H1 (cell line): ENCODE measurements around the gene ARHGAP10. TPM values are rescaled to one million over a fixed set of nuclear protein-coding genes. Genes with fewer than 3 reads are reported as not detected.

ENCODE experiments used
- CTCF ChIA-PET: fragments of 300-600 bp; sonication (Branson Sonifier 250); formaldehyde crosslinking; loops from one replicate; lab custom pipeline; 2021; ENCODE audit not compliant: partially characterized antibody; lab: Charles Lee
- POLR2A ChIA-PET: fragments of 300-600 bp; sonication (Branson Sonifier 250); formaldehyde crosslinking; loops from one replicate; lab custom pipeline; 2021; ENCODE audit warnings: inconsistent platforms; ENCODE audit not compliant: partially characterized antibody; lab: Charles Lee
- DNase-seq, 2 experiments: peaks; one replicate each; pipeline versions ENCODE4 v3.0.0 to v3.0.0-alpha.2; 2010 to 2022; ENCODE audit warnings: low spot score in 2 of 2, low read depth in 1 of 2, mixed read lengths in 1 of 2
- FAIRE-seq: peaks from 2 replicates; lab custom pipeline; 2011; peaks lifted over from hg19 to GRCh38; lab: Jason Lieb, UNC
- H2AFZ ChIP-seq: 2 replicates; pipeline ENCODE4 v1.8.1; 2012; ENCODE audit warnings: low read length, inconsistent platforms
- H2AK5ac ChIP-seq: 2 replicates; pipeline ENCODE4 v1.6.1; 2013; ENCODE audit warnings: low read depth, low read length
- H2BK120ac ChIP-seq: replicated peaks from 2 replicates; pipeline ENCODE3; 2013; ENCODE audit warnings: low read depth, low read length, inconsistent platforms
- H2BK12ac ChIP-seq: 2 replicates; pipeline ENCODE4 v1.6.1; 2013; ENCODE audit warnings: low read depth, low read length
- H2BK15ac ChIP-seq: 2 replicates; pipeline ENCODE4 v1.6.1; 2013; ENCODE audit warnings: low read length
- H2BK20ac ChIP-seq: 2 replicates; pipeline ENCODE4 v1.6.1; 2013; ENCODE audit warnings: low read length
- H2BK5ac ChIP-seq: 2 replicates; pipeline ENCODE4 v1.6.1; 2013; ENCODE audit warnings: low read depth, low read length
- H3K14ac ChIP-seq: 2 replicates; pipeline ENCODE4 v1.6.1; 2013; ENCODE audit warnings: inconsistent platforms; ENCODE audit not compliant: insufficient read length
- H3K18ac ChIP-seq: 2 replicates; pipeline ENCODE4 v1.6.1; 2013; ENCODE audit warnings: low read length; ENCODE audit errors: extremely low read depth
- H3K23ac ChIP-seq: 2 replicates; pipeline ENCODE4 v1.6.1; 2013; ENCODE audit warnings: inconsistent platforms; ENCODE audit not compliant: insufficient read length
- H3K23me2 ChIP-seq: 2 replicates; pipeline ENCODE4 v1.6.1; 2013; ENCODE audit warnings: low read depth, low read length
- H3K27ac ChIP-seq: 2 replicates; pipeline ENCODE4 v1.6.1; 2011; ENCODE audit warnings: low read depth, low read length, inconsistent platforms
- H3K27me3 ChIP-seq, 4 experiments: replicated peaks in 1 of 4; 1 replicate in 1 of 4; 2 replicates in 3 of 4; pipeline versions ENCODE4 v1.6.1 to v1.8.1; 2011 to 2013; ENCODE audit warnings: low read length in 3 of 4, mild to moderate bottlenecking in 3 of 4, inconsistent platforms in 2 of 4, mixed read lengths in 2 of 4, moderate library complexity in 1 of 4; ENCODE audit not compliant: control insufficient read depth in 3 of 4, insufficient read depth in 3 of 4; ENCODE audit errors: extremely low read depth in 1 of 4
- H3K36me3 ChIP-seq, 4 experiments: 2 replicates each; pipeline versions ENCODE4 v1.6.1 to v1.8.1; 2011 to 2013; ENCODE audit warnings: mild to moderate bottlenecking in 4 of 4, low read length in 3 of 4, moderate library complexity in 2 of 4, control low read depth in 1 of 4, inconsistent platforms in 1 of 4; ENCODE audit not compliant: insufficient read depth in 4 of 4, control insufficient read depth in 2 of 4
- H3K4ac ChIP-seq: replicated peaks from 2 replicates; pipeline ENCODE3; 2013; ENCODE audit warnings: low read length, low read depth, mixed read lengths, inconsistent platforms; ENCODE audit not compliant: insufficient read length
- H3K4me1 ChIP-seq, 4 experiments: replicated peaks in 1 of 4; 1 replicate in 1 of 4; 2 replicates in 3 of 4; pipeline versions ENCODE4 v1.6.1 to v1.8.1; 2011 to 2013; ENCODE audit warnings: low read length in 3 of 4, inconsistent platforms in 2 of 4, mixed read lengths in 1 of 4; ENCODE audit not compliant: insufficient read depth in 4 of 4, control insufficient read depth in 3 of 4
- H3K4me2 ChIP-seq, 2 experiments: 2 replicates each; pipeline versions ENCODE4 v1.6.1 to v1.8.1; 2011 to 2013; ENCODE audit warnings: low read depth in 2 of 2, low read length in 2 of 2, control low read depth in 1 of 2, inconsistent platforms in 1 of 2, mild to moderate bottlenecking in 1 of 2; ENCODE audit not compliant: insufficient read depth in 1 of 2
- H3K4me3 ChIP-seq, 4 experiments: fragments of 200-600, 300-600 bp in 1 of 4; sonication (generic), shearing (Covaris generic), sonication (Bioruptor Twin) in 1 of 4; 2 replicates each; pipeline versions ENCODE4 v1.5.1 to v1.8.1; 2011 to 2016; ENCODE audit warnings: low read length in 4 of 4, low read depth in 3 of 4, control low read depth in 2 of 4, inconsistent platforms in 2 of 4, mild to moderate bottlenecking in 2 of 4, mixed read lengths in 1 of 4, moderate library complexity in 1 of 4; ENCODE audit not compliant: insufficient read depth in 2 of 4; ENCODE audit errors: extremely low read depth in 1 of 4
- H3K56ac ChIP-seq: replicated peaks from 2 replicates; pipeline ENCODE3; 2013; ENCODE audit warnings: low read depth, mild to moderate bottlenecking, mixed read lengths, low read length, inconsistent platforms; ENCODE audit not compliant: insufficient read length
- H3K79me1 ChIP-seq: 2 replicates; pipeline ENCODE4 v1.6.1; 2013; ENCODE audit warnings: low read depth, low read length, control low read depth
- H3K79me2 ChIP-seq, 2 experiments: 2 replicates each; pipeline versions ENCODE4 v1.6.1 to v1.8.1; 2012 to 2013; ENCODE audit warnings: low read length in 2 of 2, mild to moderate bottlenecking in 2 of 2, inconsistent platforms in 1 of 2; ENCODE audit not compliant: insufficient read depth in 2 of 2, control insufficient read depth in 1 of 2
- H3K9ac ChIP-seq, 4 experiments: replicated peaks in 1 of 4; 1 replicate in 1 of 4; 2 replicates in 3 of 4; pipeline versions ENCODE4 v1.6.1 to v1.8.1; 2011 to 2013; ENCODE audit warnings: low read depth in 3 of 4, low read length in 3 of 4, control low read depth in 2 of 4, mild to moderate bottlenecking in 2 of 4, moderate library complexity in 2 of 4, inconsistent platforms in 1 of 4; ENCODE audit errors: extremely low read depth in 1 of 4
- H3K9me3 ChIP-seq, 2 experiments: 2 replicates each; pipeline versions ENCODE4 v1.6.1 to v1.8.1; 2012 to 2013; ENCODE audit warnings: mild to moderate bottlenecking in 2 of 2, moderate library complexity in 2 of 2, control low read depth in 1 of 2, inconsistent platforms in 1 of 2, low read depth in 1 of 2, low read length in 1 of 2, mixed read lengths in 1 of 2; ENCODE audit not compliant: insufficient read depth in 2 of 2
- H4K20me1 ChIP-seq, 2 experiments: replicated peaks in 1 of 2; 2 replicates each; pipeline versions ENCODE3 to v1.8.1; 2011 to 2013; ENCODE audit warnings: inconsistent platforms in 2 of 2, low read length in 2 of 2, mild to moderate bottlenecking in 1 of 2; ENCODE audit not compliant: insufficient read depth in 2 of 2, control insufficient read depth in 1 of 2
- H4K5ac ChIP-seq: 2 replicates; pipeline ENCODE4 v1.6.1; 2013; ENCODE audit warnings: low read length, low read depth, mixed read lengths, inconsistent platforms; ENCODE audit not compliant: insufficient read length
- H4K8ac ChIP-seq: 2 replicates; pipeline ENCODE4 v1.8.0; 2013; ENCODE audit warnings: mild to moderate bottlenecking, moderate library complexity, low read length, inconsistent platforms; ENCODE audit not compliant: insufficient read depth; ENCODE audit errors: extremely low read depth
- H4K91ac ChIP-seq: replicated peaks from 2 replicates; pipeline ENCODE3; 2013; ENCODE audit warnings: low read length, mixed read lengths, inconsistent platforms; ENCODE audit not compliant: insufficient read length
- ATF2 ChIP-seq: IDR thresholded peaks from 2 replicates; pipeline ENCODE4 v1.6.1; 2012; ENCODE audit warnings: low read length, inconsistent platforms
- BRCA1 ChIP-seq: IDR thresholded peaks from 2 replicates; pipeline ENCODE4 v1.6.1; 2012; ENCODE audit warnings: low read depth, low read length, improper control_type of control experiment
- E2F6 ChIP-seq: IDR thresholded peaks from 2 replicates; pipeline ENCODE4 v1.6.1; 2012; ENCODE audit warnings: inconsistent platforms
- GTF2F1 ChIP-seq: IDR thresholded peaks from 2 replicates; pipeline ENCODE4 v1.6.1; 2012; ENCODE audit warnings: low read depth, low read length, improper control_type of control experiment, borderline replicate concordance
- SP1 ChIP-seq: IDR thresholded peaks from 2 replicates; pipeline ENCODE4 v1.6.1; 2011; ENCODE audit warnings: low read depth, low read length
- SUZ12 ChIP-seq: fragments of 200-600 bp; sonication (generic); IDR thresholded peaks from 2 replicates; pipeline ENCODE4 v1.6.1; 2012; ENCODE audit warnings: mild to moderate bottlenecking, inconsistent platforms, low read length, moderate library complexity, mixed read lengths
- TAF1 ChIP-seq: IDR thresholded peaks from 2 replicates; pipeline ENCODE4 v1.6.1; 2011; ENCODE audit warnings: mild to moderate bottlenecking, low read depth, low read length
- TEAD4 ChIP-seq: IDR thresholded peaks from 2 replicates; pipeline ENCODE4 v1.6.1; 2012; ENCODE audit warnings: low read depth, low read length, inconsistent platforms, mixed read lengths
- ZNF274 ChIP-seq: IDR thresholded peaks from 2 replicates; pipeline ENCODE4 v1.7.0; 2012; ENCODE audit warnings: low read length, borderline replicate concordance; ENCODE audit errors: extremely low read depth
- WGBS, 2 experiments: shearing (Covaris generic) in 1 of 2; methylation state at CpG; one replicate each; pipeline versions ENCODE4 v1.1.6 to v1.1.7; 2013 to 2015; ENCODE audit warnings: low lambda C conversion rate in 2 of 2, mixed read lengths in 2 of 2, inconsistent platforms in 1 of 2, low coverage in 1 of 2, missing lambda C conversion rate in 1 of 2; ENCODE audit not compliant: insufficient replicate concordance in 2 of 2, insufficient coverage in 1 of 2, insufficient read length in 1 of 2; ENCODE audit errors: extremely low coverage in 1 of 2, missing lambda C conversion rate in 1 of 2; 5-methylcytosine and 5-hydroxymethylcytosine counted together
- polyA plus RNA-seq, 7 experiments: library from polyadenylated mRNA; depleted of rRNA in 3 of 7; stranded (reverse) in 5 of 7; unstranded in 2 of 7; fragments of >200 nt in 5 of 7; fragments of 200-250 nt in 2 of 7; gene quantifications; 1 replicate in 5 of 7; 2 replicates in 1 of 7; 4 replicates in 1 of 7; pipeline versions ENCODE4 v1.2.1 to v1.2.3, GENCODE V29; 2011 to 2013; ENCODE audit warnings: missing spikeins in 2 of 7, mixed read lengths in 2 of 7
- total RNA-seq: library from RNA; stranded (reverse); fragmentation: NEBNext Ultra II Directional; extraction: Animal tissue kit (Norgen Biotek cat#: 25700); gene quantifications from 2 replicates; pipeline ENCODE4 v1.2.1, GENCODE V29; 2021

The ARHGAP10 gene
- total and polyA plus RNA-seq, 2 of the 8 experiments (the other 6 are each of a cell fraction or from before 2014, with no cell fraction given), result 3.7 to 6.1 TPM

GRCh38 chr4:147957446-147957845 is 225.6 kb downstream of the ARHGAP10 start:
- H3K4me1 ChIP-seq, result peaks cover 0 to 19% (median 14%) of the 10 kb centered on the region in 4 experiments; a peak in 6 of 7 replicates
- no peak overlapping the region for H3K14ac ChIP-seq
- H3K27ac ChIP-seq, result no peak overlapping the region
- H4K20me1 ChIP-seq, result no peaks in the 10 kb centered on the region
- H3K4me2 ChIP-seq, result peak overlapping the region in 1 of 2 experiments; percentile 35; a peak in 2 of 4 replicates
- no peaks in the 10 kb centered on the region for H3K79me2 ChIP-seq
- WGBS, 2 experiments, result 55% methylated on average over 3 of the region's 3 CpGs; no CpG with 5 or more reads in 1 of the 2 experiments
- H3K23ac ChIP-seq, result no peak overlapping the region
- ChIA-PET POLR2A (interaction anchor here (1.0 kb wide), 1 partner anchor 64 kb away, joined by 3 read pairs; no protein-coding TSS in a partner anchor), CTCF (interaction anchor here (0.9 to 1.7 kb wide), 2 partner anchors 11 to 25 kb away, joined by 3 to 5 read pairs; no protein-coding TSS in a partner anchor)
- DNase-seq, result no peak
- H2BK12ac ChIP-seq, result no peak overlapping the region
- no peak overlapping the region for H3K4ac ChIP-seq
- H2BK20ac ChIP-seq, result no peak overlapping the region
- no peak overlapping the region for H3K9ac ChIP-seq
- no peak overlapping the region for H3K4me3 ChIP-seq
- no peak overlapping the region for H2BK120ac ChIP-seq
- H3K36me3 ChIP-seq, result no peaks in the 10 kb centered on the region
- no peak overlapping the region for H4K5ac ChIP-seq
- H2AK5ac ChIP-seq, result no peak overlapping the region
- H4K8ac ChIP-seq, result no peak overlapping the region
- no peak overlapping the region for H2BK15ac ChIP-seq
- no peaks in the 10 kb centered on the region for H3K27me3 ChIP-seq
- H3K23me2 ChIP-seq, result no peaks in the 10 kb centered on the region
- no peak overlapping the region for H2AFZ ChIP-seq
- H4K91ac ChIP-seq, result no peak overlapping the region
- no peak overlapping the region for H2BK5ac ChIP-seq
- no peak overlapping the region for H3K18ac ChIP-seq
- no peak overlapping the region for H3K56ac ChIP-seq
- H3K9me3 ChIP-seq, result 0 out of 4 replicates have a peak, but pooled peaks cover 0 to 2% of the 10 kb centered on the region in 2 experiments
- no peaks in the 10 kb centered on the region for H3K79me1 ChIP-seq
- no peak for FAIRE-seq
- TF ChIP-seq ATF2, result no peak
- TF ChIP-seq GTF2F1, result no peak
- TF ChIP-seq E2F6, result no peak
- TF ChIP-seq SP1, result no peak
- no peak for TF ChIP-seq BRCA1
- no peak for TF ChIP-seq SUZ12
- no peak for TF ChIP-seq TAF1
- TF ChIP-seq TEAD4, result no peak
- no peak for TF ChIP-seq ZNF274
